GM12878 (cell line): ENCODE measurements around the gene KDELR1. TPM values are rescaled to one million over a fixed set of nuclear protein-coding genes. Genes with fewer than 3 reads are reported as not detected.

Experiments
- ATAC-seq: fragments of 200-7000 bp; cut with Tn5 transposase; 3 replicates; pipeline ENCODE4 v1.9.1; 2020; ENCODE audit warnings: mild to moderate bottlenecking, moderate library complexity
- BruUV-seq: library from RNA; stranded (reverse); fragments of 400-500 nt; replicated peaks from 2 replicates; lab custom pipeline; 2021; lab: Mats Ljungman, UMichigan
- CTCF ChIA-PET: fragments of 300-600 bp; sonication (Branson Sonifier 250); formaldehyde crosslinking; extraction: SDS; loops from one replicate; lab custom pipeline; 2021; ENCODE audit warnings: inconsistent platforms; lab: Yijun Ruan, JAX
- POLR2A ChIA-PET: fragments of 350-600 bp; formaldehyde crosslinking; extraction: SDS; loops from one replicate; lab custom pipeline; 2021; ENCODE audit warnings: inconsistent platforms; lab: Charles Lee
- RAD21 ChIA-PET: fragments of 300-600 bp; sonication (Branson Sonifier 250); formaldehyde crosslinking; loops from one replicate; lab custom pipeline; 2023; ENCODE audit warnings: antibody characterized with exemption; ENCODE audit not compliant: unreplicated experiment; lab: Charles Lee
- SMC1A ChIA-PET: fragments of 300-600 bp; sonication (Branson Sonifier 250); formaldehyde crosslinking; loops from one replicate; lab custom pipeline; 2023; ENCODE audit not compliant: unreplicated experiment, uncharacterized antibody; lab: Charles Lee
- DNase-seq: peaks from one replicate; pipeline ENCODE4 v3.0.0-alpha.2; 2011; ENCODE audit warnings: low read depth, low spot score
- FAIRE-seq: peaks from 3 replicates; lab custom pipeline; 2011; peaks lifted over from hg19 to GRCh38; lab: Jason Lieb, UNC
- H2AFZ ChIP-seq: 2 replicates; pipeline ENCODE4 v1.6.0; 2011; ENCODE audit warnings: low read depth, low read length, control low read depth; ENCODE audit not compliant: control insufficient read depth
- H3K27ac ChIP-seq: 2 replicates; pipeline ENCODE4 v1.5.1; 2011; ENCODE audit warnings: control low read depth; ENCODE audit not compliant: control insufficient read depth, insufficient read depth
- H3K27me3 ChIP-seq, 2 experiments: replicated peaks in 1 of 2; 2 replicates each; pipeline versions ENCODE4 v1.6.0 to v1.6.1; 2011; ENCODE audit warnings: low read length in 1 of 2; ENCODE audit not compliant: control insufficient read depth in 2 of 2, insufficient read depth in 2 of 2
- H3K36me3 ChIP-seq, 2 experiments: 2 replicates each; pipeline ENCODE4 v1.5.1; 2011; ENCODE audit warnings: low read length in 1 of 2; ENCODE audit not compliant: control insufficient read depth in 2 of 2, insufficient read depth in 2 of 2
- H3K4me1 ChIP-seq: 2 replicates; pipeline ENCODE4 v1.6.1; 2011; ENCODE audit warnings: mild to moderate bottlenecking, low read length, moderate library complexity, mixed read lengths; ENCODE audit not compliant: control insufficient read depth, insufficient read depth
- H3K4me2 ChIP-seq: 2 replicates; pipeline ENCODE4 v1.6.0; 2011; ENCODE audit warnings: control low read depth; ENCODE audit not compliant: control insufficient read depth, insufficient read depth
- H3K4me3 ChIP-seq: fragments of 200-600 bp; sonication (generic); 2 replicates; pipeline ENCODE4 v1.5.1; 2016
- H3K79me2 ChIP-seq: 2 replicates; pipeline ENCODE4 v1.6.0; 2011; ENCODE audit warnings: low read length; ENCODE audit not compliant: control insufficient read depth, insufficient read depth
- H3K9ac ChIP-seq: 2 replicates; pipeline ENCODE4 v1.8.0; 2011; ENCODE audit warnings: low read length, control low read depth, mixed read lengths; ENCODE audit not compliant: control insufficient read depth, insufficient read depth
- H3K9me3 ChIP-seq: replicated peaks from 3 replicates; pipeline ENCODE4 v1.5.1; 2011; ENCODE audit warnings: mild to moderate bottlenecking, low read length; ENCODE audit not compliant: control insufficient read depth, insufficient read depth
- H4K20me1 ChIP-seq: 2 replicates; pipeline ENCODE4 v1.6.0; 2011; ENCODE audit not compliant: control insufficient read depth, insufficient read depth
- HCFC1 ChIP-seq: fragments of 150-350 bp; IDR thresholded peaks from 2 replicates; pipeline ENCODE4 v1.6.1; 2014; ENCODE audit warnings: low read length
- IRF3 ChIP-seq: fragments of 450-650 bp; IDR thresholded peaks from 2 replicates; pipeline ENCODE4 v1.6.1; 2014; ENCODE audit warnings: mild to moderate bottlenecking
- KDM1A ChIP-seq: fragments of 200-600 bp; sonication (generic); IDR thresholded peaks from 2 replicates; pipeline ENCODE4 v1.6.1; 2016; ENCODE audit warnings: borderline replicate concordance
- MYB ChIP-seq: fragments of 150-350 bp; IDR thresholded peaks from 2 replicates; pipeline ENCODE4 v1.6.1; 2014; ENCODE audit warnings: mild to moderate bottlenecking, low read depth, low read length, borderline replicate concordance
- PML ChIP-seq: IDR thresholded peaks from 2 replicates; pipeline ENCODE4 v1.6.1; 2012; ENCODE audit warnings: low read length, inconsistent platforms
- REST ChIP-seq: IDR thresholded peaks from 2 replicates; pipeline ENCODE4 v1.6.1; 2012; ENCODE audit warnings: mild to moderate bottlenecking, low read depth, low read length
- SIX5 ChIP-seq: IDR thresholded peaks from 2 replicates; pipeline ENCODE4 v1.6.1; 2011; ENCODE audit warnings: mild to moderate bottlenecking, low read depth, low read length, moderate library complexity; ENCODE audit not compliant: severe bottlenecking
- TCF12 ChIP-seq: IDR thresholded peaks from 2 replicates; pipeline ENCODE4 v1.6.1; 2011; ENCODE audit warnings: low read depth, mild to moderate bottlenecking, low read length
- WGBS: methylation state at CpG from one replicate; pipeline ENCODE4 v1.1.6; 2016; ENCODE audit warnings: low lambda C conversion rate; ENCODE audit not compliant: insufficient replicate concordance, insufficient coverage; ENCODE audit errors: missing lambda C conversion rate; 5-methylcytosine and 5-hydroxymethylcytosine counted together
- in situ Hi-C: fragments of 300-500 bp; cut with MboI; formaldehyde crosslinking; loops from 9 replicates; pipeline ENCODE4 v1.14.3; 2018; ENCODE audit warnings: mixed read lengths
- intact Hi-C: fragments of 100-400 bp; cut with micrococcal nuclease; formaldehyde crosslinking; loops from one replicate; pipeline ENCODE4 v1.14.2; 2022; ENCODE audit not compliant: unreplicated experiment
- polyA plus RNA-seq, 11 experiments: library from polyadenylated mRNA; depleted of rRNA in 4 of 11; unstranded in 6 of 11; stranded (reverse) in 5 of 11; fragments of >200 nt; fragmentation: Nextera tagmentation in 4 of 11; fragmentation: Illumina TruSeq in 1 of 11; extraction: Ambion mirVana in 4 of 11; extraction: Trizol in 1 of 11; gene quantifications; 1 replicate in 1 of 11; 2 replicates in 10 of 11; pipeline versions ENCODE4 v1.2.1 to v1.2.3, GENCODE V29; 2011 to 2016; ENCODE audit warnings: inconsistent platforms in 2 of 11, missing spikeins in 2 of 11, low read depth in 1 of 11
- total RNA-seq, 4 experiments: library from RNA; depleted of rRNA in 3 of 4; stranded (reverse); fragments of >200 nt in 3 of 4; fragmentation: Illumina TruSeq in 1 of 4; extraction: Trizol in 1 of 4; gene quantifications; 2 replicates each; pipeline versions ENCODE4 v1.2.1 to v1.2.3, GENCODE V29; 2013 to 2021

KDELR1 gene
- total and polyA plus RNA-seq, 10 of the 15 experiments (the other 5 are each of a cell fraction or from before 2014, with no cell fraction given), result 2.3 to 71.0 (median 45.2) TPM

GRCh38 chr19:48344892-48345291 lies 46.5 kb downstream of the KDELR1 start:
- in situ Hi-C loops (no loop called here), intact Hi-C loops (no loop called here)
- Histone ChIP-seq H3K9ac (no peak overlapping the region), H3K79me2 (no peaks in the 10 kb centered on the region), H3K9me3 (no peaks in the 10 kb centered on the region), H3K4me2 (no peak overlapping the region), H2AFZ (no peak overlapping the region), H3K27ac (no peak overlapping the region), H3K4me3 (no peak overlapping the region), H4K20me1 (no peaks in the 10 kb centered on the region), H3K27me3 (no peaks in the 10 kb centered on the region), H3K4me1 (no peaks in the 10 kb centered on the region), H3K36me3 (peaks cover 0 to 2% of the 10 kb centered on the region in 2 experiments; a peak in 2 of 4 replicates)
- BruUV-seq, result no TSS peak
- TF ChIP-seq IRF3, result no peak
- TF ChIP-seq SIX5, result peak; percentile 62
- TF ChIP-seq REST, result no peak
- TF ChIP-seq PML, result no peak
- peak; percentile 50 for TF ChIP-seq HCFC1
- TF ChIP-seq MYB, result no peak
- TF ChIP-seq KDM1A, result no peak
- TF ChIP-seq TCF12, result no peak
- 91% methylated on average over 6 of the region's 6 CpGs for WGBS
- ChIA-PET CTCF (interaction anchor here (1.8 kb wide), 1 partner anchor 31 kb away, joined by 5 read pairs; no protein-coding TSS in a partner anchor), RAD21 (no interaction called here), SMC1A (no interaction called here), POLR2A (no interaction called here)
- ATAC-seq (0 out of 3 replicates have a peak, but pooled peaks have one; percentile 50), FAIRE-seq (no peak), DNase-seq (no peak)
